NCI-H2227 treated with DMSO at 0.1 percent for 48 hours (cell line): ENCODE results near the gene HS3ST2.

Source experiments
- DNase-seq: peaks from one replicate; lab custom pipeline; 2025; lab: John Stamatoyannopoulos, UW

Gene HS3ST2

GRCh38 chr16:22813948-22814710 is at the start of gene HS3ST2:
Gene HS3ST2, plus strand, starts transcription at chr16:22814162. Its CDS starts 449 bp downstream, at chr16:22814611.
- DNase-seq = peak; percentile 14

- DNase-seq = no peak
These were observed 49.2 kb upstream of the HS3ST2 start for GRCh38 chr16:22764662-22765327.

GRCh38 chr16:22765479-22765878 is 48.5 kb upstream of the HS3ST2 start:
- DNase-seq = no peak

GRCh38 chr16:22770866-22771265 is 43.1 kb upstream of the HS3ST2 start:
- no peak for DNase-seq

GRCh38 chr16:22771551-22771950 is 42.4 kb upstream of the HS3ST2 start:
- DNase-seq = no peak

- no peak for DNase-seq
These were observed 38.6 kb upstream of the HS3ST2 start for GRCh38 chr16:22775220-22775922.

GRCh38 chr16:22781480-22781879 is 32.5 kb upstream of the HS3ST2 start:
- DNase-seq = no peak

- DNase-seq = no peak
These were observed 31.6 kb upstream of the HS3ST2 start for GRCh38 chr16:22782314-22782713.

GRCh38 chr16:22784690-22785214 is 29.2 kb upstream of the HS3ST2 start:
- DNase-seq = no peak

- no peak for DNase-seq
These were observed 28.4 kb upstream of the HS3ST2 start for GRCh38 chr16:22785552-22785951.

GRCh38 chr16:22786284-22786683 is 27.7 kb upstream of the HS3ST2 start:
- no peak for DNase-seq

- DNase-seq = no peak
These were observed 27.3 kb upstream of the HS3ST2 start for GRCh38 chr16:22786691-22787090.

GRCh38 chr16:22787466-22788192 is 26.3 kb upstream of the HS3ST2 start:
- DNase-seq = no peak

GRCh38 chr16:22788193-22788530 is 25.8 kb upstream of the HS3ST2 start:
- no peak for DNase-seq

GRCh38 chr16:22789281-22789945 is 24.5 kb upstream of the HS3ST2 start:
- DNase-seq = no peak

- no peak for DNase-seq
These were observed 16.4 kb upstream of the HS3ST2 start for GRCh38 chr16:22797551-22797950.

- DNase-seq = no peak
These were observed 14.8 kb upstream of the HS3ST2 start for GRCh38 chr16:22799113-22799512.

GRCh38 chr16:22804893-22805292 is 9.1 kb upstream of the HS3ST2 start:
- no peak for DNase-seq

GRCh38 chr16:22805326-22805725 is 8.6 kb upstream of the HS3ST2 start:
- DNase-seq = no peak

- no peak for DNase-seq
These were observed 7.2 kb upstream of the HS3ST2 start for GRCh38 chr16:22806811-22807210.

- DNase-seq = no peak
These were observed 3.7 kb upstream of the HS3ST2 start for GRCh38 chr16:22810226-22810625.
